Measurements from ENCODE around the gene THAP10. TPM values are rescaled to one million over a fixed set of nuclear protein-coding genes. Genes with fewer than 3 reads are reported as not detected.
A peak's percentile ranks its signal among the peaks of the same experiment; 100 is the strongest.
"Not testable (repeated sequence)": the region's sequence is repeated elsewhere in the genome, so short reads cannot be mapped to it uniquely, and the experiment has no call there.

THAP10 gene
- total RNA-seq, 1 experiment from 2014 or later = 4.0 TPM

- ChIA-PET POLR2A (interaction anchor here (0.6 to 2.6 kb wide), 9 partner anchors 10 to 195 kb away, joined by 3 to 13 read pairs (median 5); partner anchors contain the start of genes LARP6, THAP10 and UACA), CTCF (interaction anchor here (0.7 to 5.0 kb wide), 30 partner anchors 9 to 572 kb away, joined by 3 to 109 read pairs (median 5); partner anchors contain the start of gene LRRC49)
- Mint-ChIP-seq H3K9me3 (ENCODE audit: unreplicated experiment) (no peaks in the 10 kb centered on the region), H3K36me3 (ENCODE audit: insufficient read depth, unreplicated experiment) (no peaks in the 10 kb centered on the region), H3K4me3 (ENCODE audit: unreplicated experiment) (no peak overlapping the region), H3K27ac (ENCODE audit: low read depth, unreplicated experiment) (no peak overlapping the region), H3K27me3 (ENCODE audit: insufficient read depth, unreplicated experiment) (no peaks in the 10 kb centered on the region), H3K4me1 (ENCODE audit: insufficient read depth, unreplicated experiment) (peaks cover 8% of the 10 kb centered on the region)
- TF ChIP-seq CTCF (IDR thresholded peaks at IDR 0.05; ENCODE audit: unreplicated experiment) = peak; percentile 72
- BruUV-seq (replicated peaks) = no TSS peak
- peak; percentile 40 for DNase-seq (ENCODE audit: unreplicated experiment)
- intact Hi-C loops (cut with micrococcal nuclease) = loop anchor here (1.0 to 10.0 kb wide), 4 partner anchors 21 to 198 kb away; partner anchors contain the start of gene LARP6
These were observed 17.0 kb downstream of the THAP10 start for GRCh38 chr15:70875001-70875782.

- peaks cover 2% of the 10 kb centered on the region for H3K36me3 Mint-ChIP-seq (ENCODE audit: insufficient read depth, unreplicated experiment)
- ChIA-PET POLR2A (interaction anchor here (0.5 to 2.6 kb wide), 5 partner anchors 12 to 774 kb away, joined by 3 to 13 read pairs (median 5); partner anchors contain the start of genes LARP6 and THAP10), CTCF (interaction anchor here (0.6 to 5.0 kb wide), 15 partner anchors 11 to 209 kb away, joined by 3 to 109 read pairs (median 6); no protein-coding TSS in a partner anchor)
- no peaks in the 10 kb centered on the region for H3K9me3 Mint-ChIP-seq (ENCODE audit: unreplicated experiment)
- DNase-seq (ENCODE audit: unreplicated experiment) = no peak
- no peak overlapping the region for H3K4me3 Mint-ChIP-seq (ENCODE audit: unreplicated experiment)
- no peaks in the 10 kb centered on the region for H3K27me3 Mint-ChIP-seq (ENCODE audit: insufficient read depth, unreplicated experiment)
- no peak overlapping the region for H3K27ac Mint-ChIP-seq (ENCODE audit: low read depth, unreplicated experiment)
- TF ChIP-seq CTCF (IDR thresholded peaks at IDR 0.05; ENCODE audit: unreplicated experiment) = no peak
- no TSS peak for BruUV-seq (replicated peaks)
- peaks cover 13% of the 10 kb centered on the region for H3K4me1 Mint-ChIP-seq (ENCODE audit: insufficient read depth, unreplicated experiment)
- intact Hi-C loops (cut with micrococcal nuclease) = loop anchor here (10.0 kb wide), 1 partner anchor 119 kb away; no protein-coding TSS in a partner anchor
These were observed 18.8 kb downstream of the THAP10 start for GRCh38 chr15:70873232-70874054.

DNA sequence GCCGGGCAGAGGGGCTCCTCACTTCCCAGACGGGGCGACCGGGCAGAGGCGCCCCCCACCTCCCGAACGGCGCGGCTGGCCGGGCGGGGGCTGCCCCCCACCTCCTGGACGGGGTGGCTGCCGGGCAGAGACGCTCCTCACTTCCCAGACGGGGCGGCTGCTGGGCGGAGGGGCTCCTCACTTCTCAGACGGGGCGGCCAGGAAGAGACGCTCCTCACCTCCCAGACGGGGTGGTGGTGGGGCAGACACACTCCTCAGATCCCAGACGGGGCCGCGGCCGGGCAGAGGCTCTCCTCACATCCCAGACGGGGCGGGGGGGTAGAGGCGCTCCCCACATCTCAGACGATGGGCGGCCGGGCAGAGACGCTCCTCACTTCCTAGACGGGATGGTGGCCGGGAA is 20.7 kb downstream of the THAP10 start:
- not testable (repeated sequence) for DNase-seq (ENCODE audit: unreplicated experiment); H3K27ac Mint-ChIP-seq (ENCODE audit: low read depth, unreplicated experiment); H3K36me3 Mint-ChIP-seq (ENCODE audit: insufficient read depth, unreplicated experiment); BruUV-seq (replicated peaks); H3K4me3 Mint-ChIP-seq (ENCODE audit: unreplicated experiment); H3K9me3 Mint-ChIP-seq (ENCODE audit: unreplicated experiment); H3K27me3 Mint-ChIP-seq (ENCODE audit: insufficient read depth, unreplicated experiment)
- peaks cover 25% of the 10 kb centered on the region for H3K4me1 Mint-ChIP-seq (ENCODE audit: insufficient read depth, unreplicated experiment)
- intact Hi-C loops (cut with micrococcal nuclease) = loop anchor here (10.0 kb wide), 1 partner anchor 117 kb away; no protein-coding TSS in a partner anchor
- ChIA-PET POLR2A (interaction anchor here (1.3 to 4.5 kb wide), 2 partner anchors 18 to 45 kb away, joined by 3 to 20 read pairs; partner anchors contain the start of gene LARP6), CTCF (interaction anchor here (5.0 kb wide), 1 partner anchor 46 kb away, joined by 109 read pairs; no protein-coding TSS in a partner anchor)

DNA sequence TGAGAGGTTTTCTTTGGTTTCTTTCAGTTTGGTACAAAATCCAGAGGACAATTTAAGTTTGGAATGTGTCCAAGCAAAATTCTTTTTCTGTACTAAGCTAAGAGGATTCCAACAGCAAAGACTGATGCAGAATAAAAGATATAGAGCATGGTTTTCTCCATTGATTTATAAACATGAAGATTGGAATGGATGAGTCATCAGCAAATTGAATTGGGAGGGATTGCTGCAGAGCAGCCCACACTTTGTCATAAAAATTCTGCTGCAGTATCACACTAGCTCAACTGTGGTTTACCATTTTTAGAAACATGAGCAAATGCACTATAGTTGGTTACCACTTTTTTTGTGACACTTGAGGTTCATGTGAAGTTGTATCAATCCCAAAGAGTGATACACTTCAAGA is 22.2 kb downstream of the THAP10 start:
- ChIA-PET POLR2A (interaction anchor here (0.8 to 4.5 kb wide), 3 partner anchors 12 to 31 kb away, joined by 3 to 20 read pairs (median 4); partner anchors contain the start of gene LARP6), CTCF (interaction anchor here (0.9 to 1.8 kb wide), 2 partner anchors 8 to 45 kb away, joined by 3 to 13 read pairs; no protein-coding TSS in a partner anchor)
- H3K27ac Mint-ChIP-seq (ENCODE audit: low read depth, unreplicated experiment) = no peak overlapping the region
- no peaks in the 10 kb centered on the region for H3K9me3 Mint-ChIP-seq (ENCODE audit: unreplicated experiment)
- intact Hi-C loops (cut with micrococcal nuclease) = loop anchor here (10.0 kb wide), 1 partner anchor 115 kb away; no protein-coding TSS in a partner anchor
- no peaks in the 10 kb centered on the region for H3K27me3 Mint-ChIP-seq (ENCODE audit: insufficient read depth, unreplicated experiment)
- H3K4me3 Mint-ChIP-seq (ENCODE audit: unreplicated experiment) = no peak overlapping the region
- BruUV-seq (replicated peaks) = no TSS peak
- DNase-seq (ENCODE audit: unreplicated experiment) = no peak
- peaks cover 22% of the 10 kb centered on the region for H3K4me1 Mint-ChIP-seq (ENCODE audit: insufficient read depth, unreplicated experiment)
- H3K36me3 Mint-ChIP-seq (ENCODE audit: insufficient read depth, unreplicated experiment) = peaks cover 6% of the 10 kb centered on the region
- TF ChIP-seq CTCF (IDR thresholded peaks at IDR 0.05; ENCODE audit: unreplicated experiment) = no peak

Data from MCF 10A (cell line).